ENCODE measurements around the gene KDSR.

KDSR gene

DNA sequence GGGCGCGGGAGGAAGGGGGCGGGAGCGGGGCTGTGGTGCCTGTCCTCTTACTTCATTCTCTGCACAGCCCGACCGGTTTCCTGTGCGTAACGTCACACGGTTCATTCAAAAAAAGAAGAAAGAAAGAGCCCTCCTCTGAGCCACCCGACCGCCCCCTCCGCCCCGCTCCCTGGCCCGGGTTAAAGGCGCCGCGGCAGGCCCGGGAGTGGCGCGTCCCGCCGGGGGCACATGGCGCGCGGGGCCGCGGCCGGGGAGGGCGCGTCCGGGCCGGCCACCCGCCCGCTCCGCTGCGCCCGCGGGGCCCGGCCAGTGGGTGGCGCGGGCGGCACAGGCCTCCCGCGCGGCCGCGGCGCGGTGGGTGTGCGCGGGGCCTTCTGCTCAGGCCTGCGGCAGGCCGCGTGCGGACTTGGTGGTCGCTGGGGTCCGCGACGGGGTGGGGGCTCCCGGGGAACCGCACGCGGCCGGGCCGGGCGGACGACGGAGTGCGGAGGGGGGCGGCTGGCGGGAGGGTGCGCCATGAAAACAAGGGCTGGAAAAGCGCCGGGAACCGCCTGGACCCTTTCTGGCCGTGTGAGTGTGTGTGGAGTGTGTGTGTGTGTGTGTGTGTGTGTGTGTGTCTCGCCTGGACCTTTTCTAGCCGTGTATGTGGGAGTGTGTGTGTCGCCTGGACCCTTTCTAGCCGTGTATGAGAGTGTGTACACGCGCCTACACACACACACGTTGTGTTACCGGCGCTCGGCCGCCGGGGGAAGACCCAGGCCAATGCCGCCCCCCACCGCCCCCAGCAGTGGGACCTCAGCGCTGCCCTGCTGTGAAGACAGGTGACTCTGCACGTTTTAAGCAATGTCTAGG is 46.7 kb downstream of the KDSR start:
- DNase-seq (ENCODE audit: low read depth in 3 of 3), result peak in 2 of 3 donors; percentile 71 to 78

DNA sequence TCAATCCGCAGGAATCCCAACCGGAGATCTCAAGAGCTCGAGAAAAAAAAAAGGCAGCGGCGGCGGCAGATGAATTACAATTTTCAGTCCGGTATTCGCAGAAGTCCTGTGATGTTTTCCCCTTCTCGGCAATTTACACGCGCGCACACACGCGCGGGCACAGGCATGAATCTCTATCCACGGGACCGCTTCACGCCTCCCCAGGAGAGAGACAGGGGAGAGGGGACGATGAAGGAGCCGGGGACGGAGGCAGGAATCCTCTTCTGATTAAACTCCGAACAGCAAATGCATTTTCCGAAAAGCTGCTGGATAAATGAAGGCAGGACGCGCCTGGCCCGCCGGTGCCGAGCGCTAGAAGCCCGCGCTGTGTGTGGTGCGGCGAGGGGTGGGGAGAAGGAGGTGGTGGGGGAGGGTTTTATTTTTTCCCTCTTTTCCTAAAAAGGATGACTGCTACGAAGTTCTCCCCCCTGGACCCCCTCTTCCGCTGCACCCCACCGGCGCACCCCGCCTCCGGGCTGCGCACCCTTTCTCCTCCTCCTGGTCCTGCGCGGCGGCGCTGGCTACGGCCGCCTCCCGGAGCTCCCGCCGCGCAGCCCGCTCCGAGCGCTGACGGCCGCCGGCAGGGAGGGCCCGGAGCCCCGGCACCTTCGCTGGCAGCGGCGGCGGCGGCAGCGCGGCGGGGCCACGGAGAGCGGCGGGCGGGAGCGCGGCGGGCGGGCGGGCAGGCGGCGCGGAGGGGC is 47.5 kb downstream of the KDSR start, which contains the start of gene BCL2:
Gene BCL2, minus strand, starts transcription at position 387 of the 740 bp plus-strand sequence.
- DNase-seq (ENCODE audit: low read depth in 3 of 3), result peak in 1 of 3 donors; percentile 51

DNA sequence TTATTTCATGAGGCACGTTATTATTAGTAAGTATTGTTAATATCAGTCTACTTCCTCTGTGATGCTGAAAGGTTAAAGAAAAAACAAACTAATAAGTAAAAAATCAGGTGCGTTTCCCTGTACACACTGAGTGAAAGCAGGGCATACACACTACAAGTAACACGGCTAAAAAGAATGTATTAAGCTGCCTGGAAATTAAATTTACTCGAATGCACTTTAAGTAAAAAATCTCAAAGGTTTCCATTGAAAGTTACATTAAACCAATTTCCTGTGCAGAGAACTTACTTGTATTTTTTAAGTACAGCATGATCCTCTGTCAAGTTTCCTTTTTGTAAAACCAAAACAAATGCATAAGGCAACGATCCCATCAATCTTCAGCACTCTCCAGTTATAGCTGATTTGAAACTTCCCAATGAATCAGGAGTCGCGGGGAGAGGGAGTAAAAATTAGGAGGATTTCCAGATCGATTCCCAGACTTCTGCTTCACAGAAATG is 48.1 kb downstream of the KDSR start:
- no peak for DNase-seq (ENCODE audit: low read depth in 3 of 3)

DNA sequence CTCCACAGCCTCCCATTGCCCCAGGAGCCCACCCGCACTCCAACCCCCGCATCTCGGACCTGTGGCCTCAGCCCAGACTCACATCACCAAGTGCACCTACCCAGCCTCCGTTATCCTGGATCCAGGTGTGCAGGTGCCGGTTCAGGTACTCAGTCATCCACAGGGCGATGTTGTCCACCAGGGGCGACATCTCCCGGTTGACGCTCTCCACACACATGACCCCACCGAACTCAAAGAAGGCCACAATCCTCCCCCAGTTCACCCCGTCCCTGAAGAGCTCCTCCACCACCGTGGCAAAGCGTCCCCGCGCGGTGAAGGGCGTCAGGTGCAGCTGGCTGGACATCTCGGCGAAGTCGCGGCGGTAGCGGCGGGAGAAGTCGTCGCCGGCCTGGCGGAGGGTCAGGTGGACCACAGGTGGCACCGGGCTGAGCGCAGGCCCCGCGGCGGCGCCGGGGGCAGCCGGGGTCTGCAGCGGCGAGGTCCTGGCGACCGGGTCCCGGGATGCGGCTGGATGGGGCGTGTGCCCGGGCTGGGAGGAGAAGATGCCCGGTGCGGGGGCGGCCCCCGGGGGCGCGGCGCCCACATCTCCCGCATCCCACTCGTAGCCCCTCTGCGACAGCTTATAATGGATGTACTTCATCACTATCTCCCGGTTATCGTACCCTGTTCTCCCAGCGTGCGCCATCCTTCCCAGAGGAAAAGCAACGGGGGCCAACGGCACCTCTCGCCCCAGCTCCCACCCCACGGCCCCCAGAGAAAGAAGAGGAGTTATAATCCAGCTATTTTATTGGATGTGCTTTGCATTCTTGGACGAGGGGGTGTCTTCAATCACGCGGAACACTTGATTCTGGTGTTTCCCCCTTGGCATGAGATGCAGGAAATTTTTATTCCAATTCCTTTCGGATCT is 48.8 kb downstream of the KDSR start:
- DNase-seq (ENCODE audit: low read depth in 3 of 3), result peak; percentile 67 to 81 (median 78)

GRCh38 chr18:63317556-63317946 is 49.5 kb downstream of the KDSR start:
- DNase-seq (ENCODE audit: low read depth in 3 of 3), result no peak

DNA sequence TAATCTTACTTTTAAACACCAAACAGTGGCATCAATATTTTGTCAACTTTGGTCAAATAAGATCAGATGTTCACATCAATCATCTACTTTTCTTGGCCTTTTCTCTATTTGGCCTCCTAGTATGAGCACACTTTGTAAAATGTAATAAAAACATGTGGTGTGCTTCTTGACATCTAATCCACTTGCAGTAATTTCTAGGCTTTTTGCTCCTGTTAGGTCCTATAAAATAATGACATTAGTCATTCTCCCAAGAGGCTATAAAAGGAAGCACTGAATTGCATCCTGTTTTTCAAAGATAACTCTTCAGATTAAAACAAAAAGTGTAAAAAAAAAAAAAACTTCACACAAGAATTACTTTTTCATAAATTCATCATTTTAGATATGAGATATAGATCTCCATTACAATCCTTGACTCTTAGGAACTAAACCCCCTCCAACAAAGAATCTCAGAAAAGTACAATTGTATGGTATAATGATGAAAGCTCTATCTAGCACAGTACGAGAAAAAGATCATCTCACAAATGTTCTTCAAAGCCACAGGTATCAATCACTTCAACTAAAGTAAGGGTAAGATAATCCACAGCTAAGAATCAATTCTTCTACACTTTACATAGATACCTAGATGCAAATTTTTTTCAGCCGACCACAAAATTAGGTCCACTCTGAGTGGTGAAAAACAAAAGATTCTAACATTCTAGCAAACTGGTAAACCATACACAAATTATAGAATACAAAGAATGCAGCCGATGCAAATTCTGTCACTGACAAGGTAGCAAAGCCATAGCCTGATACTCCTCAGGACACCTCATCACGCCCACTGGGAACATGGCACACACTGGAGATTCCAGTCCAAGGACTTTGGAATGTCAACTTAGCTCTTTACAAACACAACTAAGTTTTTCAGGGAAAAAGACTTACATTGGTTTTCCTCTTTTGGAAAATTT is 50.1 kb downstream of the KDSR start:
- DNase-seq (ENCODE audit: low read depth in 3 of 3), result no peak

DNA sequence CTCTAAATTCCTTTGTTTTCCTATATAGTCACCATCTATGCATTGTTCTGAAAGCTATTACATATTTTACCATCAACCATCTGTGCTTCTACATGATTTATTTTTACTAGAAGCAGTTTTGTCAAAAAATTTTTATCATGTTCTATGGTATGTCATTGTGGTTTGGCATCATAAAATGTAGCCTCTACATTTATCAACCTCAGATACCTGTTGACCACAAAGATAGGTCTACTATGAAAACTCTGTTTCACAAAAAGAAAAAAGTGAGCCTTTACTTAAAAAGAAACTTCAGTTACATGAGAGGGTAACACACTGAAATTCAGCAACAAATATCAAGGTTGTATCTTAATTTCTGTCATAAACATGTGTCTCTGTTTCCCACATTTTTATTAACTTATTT is 51.1 kb downstream of the KDSR start:
- no peak for DNase-seq (ENCODE audit: low read depth in 3 of 3)

DNA sequence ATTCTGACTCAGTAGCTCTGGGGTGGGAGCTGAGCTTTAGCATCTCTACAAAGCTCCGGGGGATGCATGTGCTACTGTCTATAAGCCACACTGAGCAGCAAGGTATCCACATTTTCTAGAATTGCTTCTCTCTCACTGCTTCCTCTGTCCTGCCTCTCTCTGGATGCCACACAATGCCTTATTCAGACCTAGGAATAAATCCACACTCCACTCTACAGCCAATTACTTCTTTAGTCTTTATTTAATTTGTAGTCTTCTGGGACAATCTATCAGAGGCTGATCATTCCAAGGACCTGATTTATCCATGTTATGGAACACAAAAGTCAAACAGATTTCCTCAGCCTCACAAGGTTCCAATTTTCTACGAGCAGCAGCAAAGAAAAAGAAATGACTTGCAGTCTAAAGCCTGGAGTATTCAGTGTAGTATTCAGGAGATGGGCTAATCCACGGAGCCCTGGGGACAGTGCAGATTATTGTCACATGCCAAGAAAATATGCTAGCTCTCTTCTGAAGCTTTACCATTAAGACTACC is 51.8 kb downstream of the KDSR start:
- DNase-seq (ENCODE audit: low read depth in 3 of 3), result no peak

DNA sequence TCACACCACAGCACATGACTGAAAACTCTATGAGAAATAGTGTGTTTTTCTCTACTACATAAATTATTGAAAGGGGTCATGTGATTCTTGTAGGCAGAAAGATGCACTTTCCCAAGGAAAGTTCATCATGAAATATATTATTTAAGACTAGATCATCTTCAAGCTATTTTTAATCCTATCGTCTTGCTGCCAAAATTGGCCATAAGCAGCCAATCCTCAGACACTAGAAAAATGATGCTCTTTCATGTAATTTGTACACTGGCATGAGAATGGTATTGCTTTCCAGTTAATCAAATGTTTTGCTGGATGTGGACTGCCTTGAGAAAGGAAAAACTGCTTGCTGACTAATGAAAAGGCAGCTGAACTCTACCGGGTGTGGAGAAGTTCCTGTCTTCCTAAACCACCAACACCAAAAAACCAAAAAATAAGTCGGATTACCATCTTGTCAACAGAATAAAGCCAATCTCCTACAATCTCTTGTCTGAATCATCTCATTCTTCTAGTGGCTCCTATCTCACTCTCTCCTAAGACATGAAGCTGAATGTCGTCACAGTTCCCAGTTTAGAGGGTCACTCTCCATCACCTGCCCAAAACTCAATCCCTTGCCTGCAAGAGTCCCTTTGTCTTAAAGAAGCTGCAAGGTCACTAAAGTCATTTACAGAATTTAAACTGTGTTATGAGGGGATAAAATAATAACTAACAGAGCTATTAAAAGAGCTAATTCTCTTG is 52.8 kb downstream of the KDSR start:
- no peak for DNase-seq (ENCODE audit: low read depth in 3 of 3)

DNA sequence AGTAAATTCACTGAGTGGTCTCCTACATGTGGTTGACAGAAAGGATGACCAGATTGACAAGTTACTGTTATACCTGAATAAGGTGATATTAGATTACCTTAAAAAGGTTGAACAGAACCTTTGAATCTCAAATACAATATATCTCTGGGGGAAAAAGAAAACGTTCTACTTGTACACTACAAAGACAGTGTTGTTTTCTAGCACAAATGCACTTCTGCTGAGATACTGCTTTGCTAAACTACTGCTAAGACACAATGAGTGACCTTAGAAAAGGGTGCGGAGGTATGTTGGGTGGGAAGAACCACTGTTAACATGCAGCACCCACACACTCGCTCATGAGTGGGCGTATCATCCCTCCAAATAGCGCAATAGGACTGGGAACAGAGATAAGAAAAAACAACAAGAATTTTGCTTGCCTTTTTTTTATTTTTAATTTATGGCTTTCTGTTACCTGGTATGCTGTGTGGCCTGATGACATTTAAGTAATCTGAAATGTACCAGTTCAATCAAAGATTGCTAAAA is 53.5 kb downstream of the KDSR start:
- DNase-seq (ENCODE audit: low read depth in 3 of 3), result no peak

- no peak for DNase-seq (ENCODE audit: low read depth in 3 of 3)
Observed at GRCh38 chr18:63312737-63313395, 54.1 kb downstream of the KDSR start.

DNA sequence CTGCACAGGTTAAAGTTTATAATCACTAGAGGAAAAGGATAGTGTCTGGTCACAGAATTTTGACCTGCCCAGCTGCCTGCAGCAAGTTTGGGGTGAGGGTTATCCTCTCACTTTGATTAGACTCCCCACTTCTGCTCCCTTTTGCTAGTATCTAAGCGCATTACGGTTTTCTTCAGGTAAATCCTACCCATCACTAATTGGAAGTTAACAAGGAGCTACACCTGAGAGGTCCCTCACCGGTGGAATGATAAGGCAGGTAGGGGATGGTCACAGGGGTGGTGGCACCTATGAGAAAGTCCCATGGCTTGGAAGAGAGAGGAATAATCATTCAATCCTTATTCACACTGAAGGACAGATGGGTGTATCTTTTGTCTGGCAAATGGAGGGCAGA is 55.0 kb downstream of the KDSR start:
- no peak for DNase-seq (ENCODE audit: low read depth in 3 of 3)

DNA sequence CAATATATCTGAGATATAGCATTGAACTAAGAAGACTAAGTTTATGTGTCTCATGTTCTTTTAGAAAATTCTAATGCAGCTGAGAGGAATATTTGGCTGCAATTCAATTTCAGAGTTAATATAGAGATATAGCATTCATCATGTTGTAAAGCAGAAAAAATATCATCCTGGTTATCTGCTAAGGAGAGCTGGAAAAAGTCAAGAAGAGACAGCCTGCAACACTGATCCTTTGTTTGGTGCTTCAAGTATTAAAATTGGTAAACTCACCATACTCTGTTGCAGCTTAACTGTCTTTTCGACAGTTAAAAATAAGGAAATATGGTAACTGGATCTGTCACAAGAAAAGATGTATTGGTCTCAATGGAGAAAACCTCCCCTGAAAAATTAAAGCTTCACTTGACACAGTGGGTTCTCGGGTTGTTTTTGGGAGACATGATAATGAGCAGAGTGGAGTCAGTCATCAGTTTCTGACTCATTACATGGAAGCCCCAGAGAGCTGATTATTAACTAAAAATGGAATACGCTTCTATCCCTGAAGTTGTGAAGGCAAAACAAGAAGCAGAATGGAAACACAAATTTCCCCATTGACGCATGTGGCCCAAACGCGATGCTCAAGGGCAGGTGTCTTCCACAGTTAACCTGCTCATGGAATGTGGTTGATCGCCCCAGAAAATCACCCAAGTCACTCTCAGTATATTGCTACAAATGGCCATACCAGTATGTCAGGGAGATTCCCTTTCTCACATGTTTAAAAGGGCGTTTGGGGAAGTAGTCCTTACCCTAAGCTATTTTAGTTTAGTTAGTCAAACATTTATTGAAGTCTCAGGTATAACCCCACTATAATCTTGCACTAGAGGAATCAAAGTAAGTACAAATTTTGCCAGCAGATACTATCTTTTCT is 55.6 kb downstream of the KDSR start:
- no peak for DNase-seq (ENCODE audit: low read depth in 3 of 3)

DNA sequence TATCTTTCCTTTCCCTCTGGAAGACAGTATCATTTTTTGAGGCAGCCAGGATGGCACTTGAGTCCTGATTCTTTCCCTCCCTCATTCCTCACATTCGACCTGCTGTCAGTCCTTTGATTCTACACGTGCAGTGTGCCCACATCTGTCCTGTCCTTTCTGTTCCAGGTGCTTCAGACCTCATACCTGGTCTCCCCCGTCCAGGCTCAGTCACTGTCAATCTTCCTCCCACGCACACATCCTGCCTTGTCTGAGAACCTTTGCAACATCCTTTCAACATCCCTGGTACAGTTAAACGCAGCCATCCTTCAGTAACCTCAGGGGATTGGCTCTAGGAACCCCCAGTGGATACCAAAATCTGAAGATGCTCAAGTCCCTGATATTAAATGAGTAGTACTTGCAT is 57.6 kb downstream of the KDSR start:
- DNase-seq (ENCODE audit: low read depth in 3 of 3), result no peak

GRCh38 chr18:63307551-63308200 is 59.3 kb downstream of the KDSR start:
- DNase-seq (ENCODE audit: low read depth in 3 of 3), result no peak

GRCh38 chr18:63306819-63307550 is 60.0 kb downstream of the KDSR start:
- no peak for DNase-seq (ENCODE audit: low read depth in 3 of 3)

- DNase-seq (ENCODE audit: low read depth in 3 of 3), result no peak
Observed at GRCh38 chr18:63306249-63306648, 60.8 kb downstream of the KDSR start.
